Left cardiac atrium (tissue), 4 donors: ENCODE data around the gene HLA-F. TPM values are rescaled to one million over a fixed set of nuclear protein-coding genes. Genes with fewer than 3 reads are reported as not detected.

Experiments
- ATAC-seq, 2 donors: fragments of 200-7000 bp; cut with Tn5 transposase; one replicate each; pipeline ENCODE4 v1.9.1; 2020; ENCODE audit warnings: mild to moderate bottlenecking in 2 of 2, moderate library complexity in 2 of 2
- DNase-seq: peaks from one replicate; pipeline ENCODE4 v3.0.0-alpha.2; 2020
- intact Hi-C, 2 donors: fragments of 100-400 bp; cut with DNase I; formaldehyde crosslinking; loops; one replicate each; pipeline versions ENCODE4 v1.14.1 to v1.15.1; 2022 to 2023
- total RNA-seq, 2 donors: library from RNA; stranded (reverse); fragmentation: NEBNext Ultra II Directional; extraction: Animal tissue kit (Norgen Biotek cat#: 25700); gene quantifications; one replicate each; pipeline ENCODE4 v1.2.1, GENCODE V29; 2021
- donor health status: DM: no; HTN: yes; CAD: no.
- donor health status: DM: no; HTN: yes; CAD: no; lungs with severe emphysema.
- donor health status: DM: yes; HTN: yes; CAD: no.
- donor health status: Dilated cardiomyopathy.

HLA-F gene
- total RNA-seq, 2 donors from 2014 or later, result 41.8 to 51.6 TPM

DNA sequence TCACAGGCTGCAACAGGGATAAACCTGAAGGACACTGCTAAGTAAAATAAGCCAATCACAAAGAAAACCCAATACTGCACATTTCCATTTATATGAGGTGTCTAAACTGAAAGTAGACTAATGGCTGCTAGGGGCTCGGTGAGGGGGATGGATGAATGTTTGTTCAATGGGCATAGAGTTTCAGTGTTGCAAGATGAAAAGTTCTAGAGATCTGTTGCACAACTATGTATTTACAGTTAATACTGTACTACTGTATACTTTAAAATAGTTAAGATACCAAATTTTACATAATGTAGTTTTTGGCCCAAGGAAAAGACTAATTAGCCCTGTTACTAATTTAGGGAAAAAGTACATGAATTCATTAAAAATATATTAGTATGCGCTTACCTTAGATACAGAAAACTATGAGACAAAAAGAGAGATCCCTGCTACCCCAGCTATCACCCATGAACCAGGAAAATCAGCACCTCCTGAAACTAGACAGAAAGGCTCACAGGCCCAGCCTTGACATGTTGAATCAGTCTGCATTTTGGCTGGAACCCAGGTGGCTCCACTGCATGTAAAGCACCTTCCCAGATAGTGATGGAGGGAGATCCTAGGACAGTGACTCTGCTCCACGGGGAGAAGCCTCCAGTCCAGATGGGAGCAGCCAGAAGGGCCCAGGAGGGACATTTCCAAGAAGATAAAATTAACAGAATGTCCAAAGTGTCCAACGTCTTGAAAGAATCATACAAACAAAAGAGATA lies 16.1 kb downstream of the HLA-F start:
- ATAC-seq, result no peak
- no peak for DNase-seq
- intact Hi-C loops, result loop anchor here in 1 of 2 donors (2.0 kb wide), 1 partner anchor 95 kb away; no protein-coding TSS in a partner anchor

GRCh38 chr6:29739882-29740261 lies 16.6 kb downstream of the HLA-F start:
- DNase-seq (no peak), ATAC-seq (no peak)
- intact Hi-C loops, result loop anchor here in 1 of 2 donors (2.0 kb wide), 1 partner anchor 95 kb away; no protein-coding TSS in a partner anchor

DNA sequence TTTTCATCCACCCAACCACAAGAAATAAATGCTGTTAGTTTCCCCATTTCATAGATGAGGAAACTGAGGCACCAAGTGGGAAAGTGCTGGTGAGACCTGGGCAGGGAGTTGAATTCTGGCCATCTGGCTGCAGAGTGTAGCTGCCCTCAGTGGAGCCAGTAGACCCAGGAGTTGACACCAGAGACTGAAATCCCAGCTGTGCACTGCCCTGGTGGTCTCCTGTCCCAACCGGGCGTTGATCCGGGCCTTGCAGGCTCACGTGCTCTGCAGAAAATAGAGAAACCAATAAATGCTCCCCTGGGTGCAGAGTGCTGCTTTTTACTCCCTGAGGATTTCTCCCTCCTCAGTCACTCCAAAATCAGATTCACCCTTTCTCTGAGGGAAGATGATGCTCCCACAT lies 18.4 kb downstream of the HLA-F start:
- intact Hi-C loops, result no loop called here
- DNase-seq (no peak), ATAC-seq (no peak)

DNA sequence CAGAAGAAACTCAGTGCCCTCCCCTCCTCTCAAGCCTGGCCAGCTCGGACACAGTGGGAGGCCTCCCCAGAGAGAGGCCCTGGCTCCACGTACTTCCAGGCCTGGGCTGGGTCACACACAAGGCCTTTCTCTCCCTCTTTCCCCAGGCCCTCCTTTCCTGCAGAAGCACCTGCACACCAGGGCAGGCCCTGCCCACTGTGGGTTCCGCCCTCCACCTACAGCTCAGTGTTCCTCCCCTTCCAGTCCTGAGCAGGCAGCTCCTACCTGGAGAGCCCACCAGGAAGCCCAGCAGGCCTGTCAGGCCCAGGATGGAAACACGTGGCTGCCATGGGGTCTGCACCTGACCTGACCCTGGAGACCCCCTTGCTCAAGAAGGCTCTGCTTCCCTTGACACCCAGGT lies 18.9 kb downstream of the HLA-F start:
- intact Hi-C loops, result no loop called here
- ATAC-seq (no peak), DNase-seq (no peak)

- ATAC-seq (no peak), DNase-seq (no peak)
- intact Hi-C loops, result no loop called here
Observed at GRCh38 chr6:29743025-29743424, 19.8 kb downstream of the HLA-F start.

DNA sequence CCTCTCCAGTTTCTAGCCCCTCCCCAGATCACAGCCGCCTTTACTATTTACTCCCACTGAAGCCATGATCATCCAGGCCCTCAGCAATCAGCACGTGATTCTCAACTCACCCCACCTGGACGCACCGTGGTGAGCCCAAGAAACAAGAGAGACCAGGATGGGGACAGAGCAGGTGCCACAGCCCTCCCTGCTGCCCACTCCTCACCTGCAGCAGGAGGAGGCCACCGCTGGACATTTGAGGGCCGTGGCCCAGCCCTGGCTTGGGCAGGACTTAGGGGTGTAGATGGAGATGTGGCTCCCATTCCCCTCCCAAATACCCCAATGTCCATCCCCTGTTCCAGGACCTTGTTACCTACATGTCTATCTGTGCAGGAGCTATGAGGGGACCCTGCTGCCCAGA lies 20.3 kb downstream of the HLA-F start:
- ATAC-seq (no peak), DNase-seq (no peak)
- intact Hi-C loops, result no loop called here

DNA sequence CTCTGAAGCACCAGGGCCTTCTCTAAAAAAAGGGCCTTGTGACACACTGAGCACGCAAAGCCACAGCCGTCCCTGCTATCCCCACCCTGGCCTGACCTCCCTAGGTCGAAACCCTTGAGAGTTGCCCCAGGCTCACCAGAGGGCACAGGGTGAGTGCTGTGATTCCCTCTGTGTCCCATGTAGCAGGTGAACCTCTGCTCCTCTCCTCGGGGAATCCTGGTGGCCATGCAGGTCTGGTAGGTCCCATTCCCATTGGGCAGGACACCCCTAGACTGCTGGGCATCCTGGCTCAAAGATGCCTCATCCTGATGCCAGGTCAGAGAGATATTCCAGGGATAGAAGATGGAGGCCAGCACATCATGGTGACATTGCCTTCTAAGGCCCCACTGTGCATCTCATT lies 20.9 kb downstream of the HLA-F start:
- DNase-seq, result no peak
- no peak for ATAC-seq
- intact Hi-C loops, result no loop called here

DNA sequence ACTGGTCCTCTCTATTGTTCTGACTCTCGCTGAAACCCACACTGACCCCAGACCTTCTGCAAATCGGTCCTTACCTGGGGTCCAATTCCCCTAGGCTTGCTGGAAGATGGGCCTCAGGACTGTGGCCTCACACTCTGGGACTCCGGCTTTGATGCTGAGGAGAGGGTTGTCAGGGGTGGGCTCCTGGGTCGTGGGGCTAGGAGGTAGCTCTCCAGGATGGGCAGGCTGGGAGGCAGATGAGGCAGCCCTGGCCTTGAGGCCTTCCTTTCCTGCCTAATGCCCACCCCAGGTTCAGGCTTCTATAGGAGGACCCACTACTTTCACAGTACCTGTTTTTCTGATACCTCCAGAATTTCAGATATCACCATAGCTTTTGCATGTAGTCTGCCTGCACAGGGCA lies 21.4 kb downstream of the HLA-F start:
- intact Hi-C loops, result no loop called here

DNA sequence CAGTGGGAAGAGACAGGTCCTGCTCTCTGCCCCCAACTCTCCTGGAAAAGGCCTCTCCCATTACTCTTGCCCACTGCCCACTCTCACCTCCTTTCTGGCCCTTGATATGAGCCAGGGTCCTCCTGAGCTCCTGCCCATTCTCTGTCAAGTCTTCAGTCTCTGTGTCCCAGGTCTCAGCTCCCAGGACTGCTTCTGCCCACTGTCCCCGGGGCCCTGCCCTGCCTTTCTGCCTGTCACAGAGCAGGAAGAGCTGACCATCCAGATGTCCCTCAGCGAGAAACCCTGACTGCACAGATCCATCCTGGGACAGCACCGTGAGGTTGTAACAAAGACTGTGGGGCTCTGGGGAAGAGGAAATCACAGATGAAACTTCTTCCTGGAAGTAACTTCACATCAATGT lies 22.2 kb downstream of the HLA-F start:
- DNase-seq (no peak), ATAC-seq (no peak)
- intact Hi-C loops, result no loop called here

More for the DNA sequence above, 21.4 kb downstream of the HLA-F start:
- no peak for ATAC-seq
- no peak for DNase-seq

DNA sequence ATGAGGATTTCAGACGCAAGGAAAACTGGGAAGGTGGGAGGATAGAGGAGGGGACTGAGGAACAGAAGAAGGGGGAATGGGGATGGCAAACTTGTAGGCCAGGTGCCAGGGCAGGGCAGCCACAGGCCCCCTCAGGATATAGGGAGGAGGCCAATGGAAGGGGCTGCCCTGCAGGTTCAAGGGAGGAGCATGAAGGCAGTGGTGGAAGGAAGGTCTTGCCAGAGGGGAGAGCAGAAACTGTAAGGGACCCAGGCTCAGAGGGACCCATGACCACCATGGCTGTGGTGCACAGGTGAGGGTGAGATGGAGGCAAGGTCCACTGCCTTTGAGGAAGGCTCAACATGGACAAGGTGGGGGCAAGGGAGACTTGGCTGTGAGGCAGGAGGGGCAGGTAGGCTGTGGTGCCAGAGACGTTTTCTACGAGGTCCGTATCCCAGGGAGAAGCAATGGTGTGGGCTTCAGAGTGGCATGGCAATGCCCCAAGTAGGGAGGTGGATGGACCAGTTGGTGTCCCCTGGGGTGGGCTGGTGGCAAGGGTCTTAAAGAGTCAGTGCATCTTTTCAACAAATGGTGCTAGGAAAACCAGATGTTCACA lies 22.7 kb downstream of the HLA-F start:
- ATAC-seq, result no peak
- intact Hi-C loops, result no loop called here
- no peak for DNase-seq

GRCh38 chr6:29746846-29747687 lies 23.8 kb downstream of the HLA-F start:
- intact Hi-C loops, result no loop called here
- ATAC-seq (no peak), DNase-seq (no peak)

- no peak for ATAC-seq
- intact Hi-C loops, result no loop called here
Observed at GRCh38 chr6:29747688-29748250, 24.5 kb downstream of the HLA-F start.

GRCh38 chr6:29748391-29749307 lies 25.4 kb downstream of the HLA-F start:
- intact Hi-C loops, result no loop called here
- peak; percentile 96 for DNase-seq

More at GRCh38 chr6:29747688-29748250, 24.5 kb downstream of the HLA-F start:
- DNase-seq, result no peak

DNA sequence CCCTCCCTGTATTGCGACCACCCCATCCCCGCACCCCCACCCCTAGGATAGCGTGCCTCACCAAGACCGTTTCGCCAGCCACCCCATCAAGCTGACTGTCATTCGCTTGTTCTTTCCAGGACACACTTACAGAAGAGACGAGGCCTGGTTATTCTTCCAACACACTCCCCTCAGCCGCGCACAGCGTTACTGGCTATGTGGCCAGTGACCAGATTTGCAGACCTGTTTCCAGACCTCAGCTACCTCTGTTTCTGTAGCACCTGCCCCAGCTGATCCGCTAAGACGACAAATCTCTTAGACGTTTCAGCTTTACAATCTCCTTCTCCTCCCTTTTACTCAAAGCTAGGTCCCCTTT lies 26.1 kb downstream of the HLA-F start:
- peak; percentile 2 to 13 for ATAC-seq
- intact Hi-C loops, result no loop called here

More at GRCh38 chr6:29748391-29749307, 25.4 kb downstream of the HLA-F start:
- peak; percentile 90 to 91 for ATAC-seq

DNA sequence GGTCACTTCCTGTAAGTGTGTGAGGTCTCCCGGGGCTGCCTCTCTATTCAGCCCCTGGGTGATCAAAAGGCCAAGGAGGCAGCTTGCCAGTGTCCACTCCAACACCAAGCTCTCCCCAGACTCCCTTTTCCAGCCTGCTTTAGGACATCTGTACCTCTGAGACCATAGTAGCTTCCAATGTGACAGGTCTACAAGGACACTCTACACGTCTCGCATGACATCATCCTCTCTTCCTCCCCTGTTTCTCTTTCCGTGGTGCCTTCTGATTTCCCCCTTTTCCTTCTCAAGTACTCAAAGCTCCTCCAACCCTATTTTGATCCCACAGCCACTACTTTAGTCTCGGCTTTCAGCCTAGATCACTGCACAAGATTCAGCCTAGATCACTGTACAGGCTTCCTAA lies 26.4 kb downstream of the HLA-F start:
- no peak for DNase-seq
- intact Hi-C loops, result no loop called here
- ATAC-seq, result no peak

More for the DNA sequence above, 26.1 kb downstream of the HLA-F start:
- DNase-seq, result no peak

GRCh38 chr6:29750709-29751108 lies 27.5 kb downstream of the HLA-F start:
- ATAC-seq, result no peak
- intact Hi-C loops, result no loop called here
- DNase-seq, result no peak

DNA sequence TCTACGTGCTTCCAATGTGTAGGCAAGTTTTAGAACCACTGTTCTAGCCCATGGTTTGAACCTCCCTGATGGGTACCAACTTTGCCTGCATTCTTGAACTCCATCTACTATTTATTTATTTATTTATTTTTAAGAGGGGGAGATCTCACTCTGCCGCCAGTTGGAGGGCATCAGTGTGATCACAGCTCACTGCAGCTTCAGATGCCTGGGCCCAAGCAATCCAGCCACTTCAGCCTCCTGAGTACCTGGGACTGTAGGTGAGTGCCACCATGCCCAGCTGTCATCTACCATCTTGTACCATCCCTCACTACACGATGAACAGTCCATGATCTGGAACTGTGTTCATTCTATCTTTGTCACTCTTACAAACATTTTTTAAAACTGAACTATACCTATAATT lies 28.2 kb downstream of the HLA-F start:
- intact Hi-C loops, result no loop called here
- DNase-seq (no peak), ATAC-seq (no peak)

- ATAC-seq (peak; percentile 85 to 86), DNase-seq (peak; percentile 94)
- intact Hi-C loops, result no loop called here
Observed at GRCh38 chr6:29752451-29753308, 29.4 kb downstream of the HLA-F start.
